CD4-positive, alpha-beta T cell treated with Interleukin-6 for 4 hours (primary cell): ENCODE results near the gene ISG20L2.
A peak's percentile ranks its signal among the peaks of the same experiment; 100 is the strongest.

Experiments used
- DNase-seq: peaks from one replicate; pipeline ENCODE4 v3.0.0-alpha.2; 2020; ENCODE audit warnings: mixed read lengths

ISG20L2 gene

GRCh38 chr1:156684227-156684782, 44.3 kb downstream of the ISG20L2 start:
- DNase-seq, result peak; percentile 45

GRCh38 chr1:156682166-156682890, 46.2 kb downstream of the ISG20L2 start:
- DNase-seq, result no peak

GRCh38 chr1:156681196-156681960, 47.2 kb downstream of the ISG20L2 start:
- no peak for DNase-seq

GRCh38 chr1:156680056-156680455, 48.5 kb downstream of the ISG20L2 start:
- DNase-seq, result no peak

- DNase-seq, result peak; percentile 49
Measured at GRCh38 chr1:156677616-156678596, 50.7 kb downstream of the ISG20L2 start.

- no peak for DNase-seq
Measured at GRCh38 chr1:156676820-156677615, 51.5 kb downstream of the ISG20L2 start, which contains the start of gene NES. Gene NES (minus strand): TSS chr1:156677407. CDS start chr1:156677264, 143 bp downstream.

- DNase-seq, result no peak
Measured at GRCh38 chr1:156676114-156676819, 52.3 kb downstream of the ISG20L2 start.

GRCh38 chr1:156675210-156676113, 53.1 kb downstream of the ISG20L2 start:
- DNase-seq, result no peak

GRCh38 chr1:156673387-156674121, 55.0 kb downstream of the ISG20L2 start:
- DNase-seq, result no peak
